OCI-LY3 (cell line): ENCODE results near the gene TRIM39.

Experiments
- H2AFZ ChIP-seq: fragments of 200-600, 300-600 bp; shearing (Covaris generic); 2 replicates; pipeline ENCODE4 v1.6.0; 2014; ENCODE audit warnings: antibody characterized with exemption, low read depth, low read length
- H3K27ac ChIP-seq: fragments of 200-600, 300-600 bp; sonication (generic); 2 replicates; pipeline ENCODE4 v1.5.1; 2014; ENCODE audit warnings: mild to moderate bottlenecking, low read length, moderate library complexity, mixed read lengths
- H3K27me3 ChIP-seq: fragments of 200-600, 300-600 bp; sonication (generic); 2 replicates; pipeline ENCODE4 v1.6.1; 2014; ENCODE audit warnings: low read depth, low read length, mixed read lengths
- H3K36me3 ChIP-seq: fragments of 200-600, 300-600 bp; sonication (generic); replicated peaks from 2 replicates; pipeline ENCODE3; 2014; ENCODE audit warnings: low read depth, low read length, mixed read lengths
- H3K4me1 ChIP-seq: fragments of 300-600, 200-600 bp; sonication (generic); 2 replicates; pipeline ENCODE4 v1.6.1; 2014; ENCODE audit warnings: low read length, mixed read lengths
- H3K4me2 ChIP-seq: fragments of 200-600, 300-600 bp; sonication (generic); 2 replicates; pipeline ENCODE4 v1.6.1; 2014; ENCODE audit warnings: low read length, mixed read lengths
- H3K4me3 ChIP-seq: fragments of 300-600, 200-600 bp; sonication (generic); 2 replicates; pipeline ENCODE4 v1.5.1; 2014; ENCODE audit warnings: antibody characterized with exemption, mild to moderate bottlenecking, low read length, moderate library complexity
- H3K79me2 ChIP-seq: fragments of 300-600, 200-600 bp; shearing (Covaris generic); 2 replicates; pipeline ENCODE4 v1.6.1; 2014; ENCODE audit warnings: mild to moderate bottlenecking, low read length, mixed read lengths
- H3K9ac ChIP-seq: fragments of 300-600, 200-600 bp; shearing (Covaris generic); 2 replicates; pipeline ENCODE4 v1.6.0; 2014; ENCODE audit warnings: mild to moderate bottlenecking, low read length, moderate library complexity
- H3K9me3 ChIP-seq: fragments of 200-600, 300-600 bp; shearing (Covaris generic); 2 replicates; pipeline ENCODE4 v1.6.1; 2014; ENCODE audit warnings: low read length, mixed read lengths; ENCODE audit not compliant: insufficient read depth
- H4K20me1 ChIP-seq: fragments of 200-600, 300-600 bp; sonication (generic); 2 replicates; pipeline ENCODE4 v1.6.1; 2016; ENCODE audit warnings: low read length, mixed read lengths; ENCODE audit not compliant: insufficient read depth
- EZH2phosphoT487 ChIP-seq: fragments of 200-600 bp; shearing (Covaris generic); IDR thresholded peaks from 2 replicates; pipeline ENCODE4 v1.6.1; 2018; ENCODE audit warnings: antibody characterized with exemption, mixed run types, low read depth
- TF ChIP-seq, protein P1 (sequence below): fragments of 200-600, 300-600 bp; sonication (generic); IDR thresholded peaks from 2 replicates; pipeline ENCODE4 v1.5.1; 2014; ENCODE audit warnings: antibody characterized with exemption, low read length, low read depth

Gene TRIM39

DNA sequence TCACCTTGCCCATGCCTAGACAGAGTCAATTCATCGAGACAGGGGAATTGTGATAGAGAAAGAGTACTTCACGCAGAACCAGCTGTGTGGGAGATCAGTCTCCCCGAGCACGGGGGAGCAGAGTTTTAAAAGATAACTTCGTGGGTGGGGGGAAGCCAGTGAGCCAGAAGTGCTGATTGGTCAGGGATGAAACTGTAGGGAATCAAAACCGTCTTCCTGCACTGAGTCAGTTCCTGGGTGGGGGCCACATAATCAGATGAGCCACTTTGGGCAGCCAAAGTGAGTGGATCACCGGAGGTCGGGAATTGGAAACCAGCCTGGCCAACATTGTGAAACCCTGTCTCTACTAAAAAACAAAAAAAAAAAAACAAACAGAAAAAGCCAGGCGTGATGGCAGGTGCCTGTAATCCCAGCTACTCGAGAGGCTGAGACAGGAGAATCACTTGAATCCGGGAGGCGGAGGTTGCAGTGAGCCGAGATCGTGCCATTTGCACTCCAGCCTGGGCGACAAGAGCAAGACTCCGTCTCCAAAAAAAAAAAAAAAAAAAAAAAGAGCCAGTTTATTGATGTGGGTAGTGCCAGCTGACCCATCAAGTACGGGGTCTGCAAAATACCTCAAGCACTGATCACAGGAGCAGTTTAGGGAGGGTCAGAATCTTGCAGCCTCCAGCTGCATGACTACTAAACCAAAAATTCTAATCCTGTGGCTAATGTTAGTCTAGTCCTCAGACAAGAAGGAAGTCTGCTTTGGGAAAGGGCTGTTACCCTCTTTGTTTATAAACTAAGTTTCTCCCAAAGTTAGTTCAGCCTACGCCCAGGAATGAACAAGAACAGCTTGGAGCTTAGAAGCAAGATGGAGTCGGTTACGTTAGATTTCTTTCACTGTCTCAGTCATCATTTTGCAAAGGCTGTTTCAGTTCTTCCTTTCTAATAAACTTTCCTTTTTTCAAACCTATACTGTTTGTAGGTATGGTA lies 3.9 kb upstream of the TRIM39 start:
- Histone ChIP-seq H3K4me3 (no peak overlapping the region), H3K4me2 (peak overlapping the region; percentile 32), H2AFZ (no peak overlapping the region), H3K27ac (no peak overlapping the region), H4K20me1 (peaks cover 23% of the 10 kb centered on the region), H3K27me3 (no peaks in the 10 kb centered on the region), H3K4me1 (peaks cover 24% of the 10 kb centered on the region), H3K9ac (no peak overlapping the region), H3K36me3 (peaks cover 9% of the 10 kb centered on the region), H3K9me3 (no peaks in the 10 kb centered on the region), H3K79me2 (peaks cover 96% of the 10 kb centered on the region)
- TF ChIP-seq, protein P1, sequence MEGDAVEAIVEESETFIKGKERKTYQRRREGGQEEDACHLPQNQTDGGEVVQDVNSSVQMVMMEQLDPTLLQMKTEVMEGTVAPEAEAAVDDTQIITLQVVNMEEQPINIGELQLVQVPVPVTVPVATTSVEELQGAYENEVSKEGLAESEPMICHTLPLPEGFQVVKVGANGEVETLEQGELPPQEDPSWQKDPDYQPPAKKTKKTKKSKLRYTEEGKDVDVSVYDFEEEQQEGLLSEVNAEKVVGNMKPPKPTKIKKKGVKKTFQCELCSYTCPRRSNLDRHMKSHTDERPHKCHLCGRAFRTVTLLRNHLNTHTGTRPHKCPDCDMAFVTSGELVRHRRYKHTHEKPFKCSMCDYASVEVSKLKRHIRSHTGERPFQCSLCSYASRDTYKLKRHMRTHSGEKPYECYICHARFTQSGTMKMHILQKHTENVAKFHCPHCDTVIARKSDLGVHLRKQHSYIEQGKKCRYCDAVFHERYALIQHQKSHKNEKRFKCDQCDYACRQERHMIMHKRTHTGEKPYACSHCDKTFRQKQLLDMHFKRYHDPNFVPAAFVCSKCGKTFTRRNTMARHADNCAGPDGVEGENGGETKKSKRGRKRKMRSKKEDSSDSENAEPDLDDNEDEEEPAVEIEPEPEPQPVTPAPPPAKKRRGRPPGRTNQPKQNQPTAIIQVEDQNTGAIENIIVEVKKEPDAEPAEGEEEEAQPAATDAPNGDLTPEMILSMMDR: no peak
- no peak for TF ChIP-seq EZH2phosphoT487

DNA sequence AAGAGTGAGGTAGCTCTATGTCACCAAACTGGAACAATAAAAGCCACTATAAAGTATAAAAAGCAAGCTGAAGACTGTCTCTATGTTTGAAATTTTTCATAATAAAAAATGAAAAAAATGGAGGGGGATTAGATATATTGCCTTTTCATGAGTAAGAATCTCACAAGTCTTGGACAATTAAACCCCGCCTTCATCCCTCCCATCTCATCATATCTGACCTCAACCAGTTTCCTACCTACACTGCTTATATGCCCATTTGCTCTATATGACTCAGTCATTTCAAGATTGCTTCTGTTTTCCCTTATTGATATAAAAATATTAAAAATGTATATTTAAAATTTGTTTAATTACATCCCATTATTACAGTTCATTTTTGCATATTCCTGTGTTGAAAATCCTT lies 2.9 kb upstream of the TRIM39 start:
- Histone ChIP-seq H3K4me3 (no peak overlapping the region), H3K79me2 (peaks cover 87% of the 10 kb centered on the region), H3K9ac (no peak overlapping the region), H3K4me1 (peaks cover 26% of the 10 kb centered on the region), H3K36me3 (peaks cover 8% of the 10 kb centered on the region), H3K4me2 (peak overlapping the region; percentile 32; the same call in 1 of the 2 replicates), H4K20me1 (peaks cover 23% of the 10 kb centered on the region), H3K9me3 (no peaks in the 10 kb centered on the region), H3K27ac (no peak overlapping the region), H2AFZ (no peak overlapping the region), H3K27me3 (no peaks in the 10 kb centered on the region)
- TF ChIP-seq, protein P1: no peak
- TF ChIP-seq EZH2phosphoT487: no peak

DNA sequence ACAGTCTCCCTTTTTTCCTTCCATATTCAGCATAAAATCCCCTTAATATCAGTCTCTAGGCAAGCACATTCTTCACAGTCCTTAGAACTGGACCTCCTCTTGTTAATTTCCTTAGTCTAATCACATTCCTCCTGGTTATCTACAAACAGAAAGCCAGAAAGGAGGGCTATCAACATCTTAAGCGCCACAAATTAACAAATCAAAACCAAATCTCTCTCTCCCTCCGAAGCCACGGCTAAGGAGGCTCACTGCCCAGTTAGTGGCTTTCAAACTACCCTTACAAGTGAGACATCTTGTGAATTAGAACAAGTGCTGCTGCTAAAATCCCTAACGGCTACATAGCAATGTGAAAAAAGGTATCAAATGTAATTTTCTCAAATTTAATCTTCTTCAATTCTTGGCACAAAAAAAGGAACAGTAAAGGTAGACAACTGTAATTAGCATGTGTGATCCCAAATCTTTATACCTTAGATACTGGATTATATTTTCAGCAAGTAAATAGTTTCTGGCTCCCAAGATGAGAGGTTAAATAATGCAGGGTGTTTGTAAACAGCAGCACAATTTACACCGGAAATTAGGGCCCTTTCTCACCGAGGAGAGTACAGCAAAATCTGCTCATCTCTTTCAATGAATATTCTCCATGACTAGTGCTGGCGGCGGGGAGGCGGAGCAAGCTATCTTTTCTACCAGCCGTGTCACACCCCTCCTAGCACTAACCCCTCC lies 1.4 kb upstream of the TRIM39 start:
- Histone ChIP-seq H3K36me3 (peaks cover 5% of the 10 kb centered on the region), H3K27me3 (no peaks in the 10 kb centered on the region)

More for the DNA sequence above, 1.4 kb upstream of the TRIM39 start:
- no peaks in the 10 kb centered on the region for H3K9me3 ChIP-seq
- TF ChIP-seq EZH2phosphoT487: no peak
- TF ChIP-seq, protein P1: no peak
- H4K20me1 ChIP-seq: peaks cover 17% of the 10 kb centered on the region
- H3K4me2 ChIP-seq: peak overlapping the region; percentile 84
- H3K79me2 ChIP-seq: peaks cover 72% of the 10 kb centered on the region
- no peak overlapping the region for H2AFZ ChIP-seq
- peaks cover 26% of the 10 kb centered on the region for H3K4me1 ChIP-seq
- peak overlapping the region; percentile 81; the same call in 1 of the 2 replicates for H3K27ac ChIP-seq
- peak overlapping the region; percentile 97 for H3K4me3 ChIP-seq
- H3K9ac ChIP-seq: peak overlapping the region; percentile 89
